ENCODE data around the gene LRP8. TPM values are rescaled to one million over a fixed set of nuclear protein-coding genes. Genes with fewer than 3 reads are reported as not detected.

Gene LRP8
- total RNA-seq, 1 donor from 2014 or later = 7.1 TPM

- TF ChIP-seq, protein P1, sequence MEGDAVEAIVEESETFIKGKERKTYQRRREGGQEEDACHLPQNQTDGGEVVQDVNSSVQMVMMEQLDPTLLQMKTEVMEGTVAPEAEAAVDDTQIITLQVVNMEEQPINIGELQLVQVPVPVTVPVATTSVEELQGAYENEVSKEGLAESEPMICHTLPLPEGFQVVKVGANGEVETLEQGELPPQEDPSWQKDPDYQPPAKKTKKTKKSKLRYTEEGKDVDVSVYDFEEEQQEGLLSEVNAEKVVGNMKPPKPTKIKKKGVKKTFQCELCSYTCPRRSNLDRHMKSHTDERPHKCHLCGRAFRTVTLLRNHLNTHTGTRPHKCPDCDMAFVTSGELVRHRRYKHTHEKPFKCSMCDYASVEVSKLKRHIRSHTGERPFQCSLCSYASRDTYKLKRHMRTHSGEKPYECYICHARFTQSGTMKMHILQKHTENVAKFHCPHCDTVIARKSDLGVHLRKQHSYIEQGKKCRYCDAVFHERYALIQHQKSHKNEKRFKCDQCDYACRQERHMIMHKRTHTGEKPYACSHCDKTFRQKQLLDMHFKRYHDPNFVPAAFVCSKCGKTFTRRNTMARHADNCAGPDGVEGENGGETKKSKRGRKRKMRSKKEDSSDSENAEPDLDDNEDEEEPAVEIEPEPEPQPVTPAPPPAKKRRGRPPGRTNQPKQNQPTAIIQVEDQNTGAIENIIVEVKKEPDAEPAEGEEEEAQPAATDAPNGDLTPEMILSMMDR (IDR thresholded peaks at IDR 0.05) = no peak
Observed at GRCh38 chr1:53341961-53342707, 14.3 kb upstream of the LRP8 start.

DNA sequence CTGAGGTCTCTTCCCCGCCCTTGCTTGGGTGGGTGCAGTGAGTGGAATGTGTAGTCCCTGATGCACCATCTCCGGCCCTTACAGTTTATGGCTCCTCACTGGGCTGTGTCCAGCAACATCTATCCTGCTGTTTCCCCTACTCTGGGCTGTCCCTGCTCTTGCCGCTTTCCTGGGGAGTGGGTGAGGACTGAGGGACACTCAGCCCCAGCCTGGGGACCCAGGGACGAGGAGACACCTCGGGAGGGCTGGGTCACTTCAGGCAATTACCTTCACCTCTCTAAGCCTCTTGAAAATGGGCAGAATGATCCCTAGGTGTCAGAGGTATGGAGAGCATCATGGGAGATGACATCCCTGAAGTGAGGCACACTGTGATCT is 13.6 kb upstream of the LRP8 start:
- Mint-ChIP-seq H3K36me3 (ENCODE audit: low read depth) (no peaks in the 10 kb centered on the region), H3K27ac (ENCODE audit: unreplicated experiment) (no peak overlapping the region), H3K27me3 (ENCODE audit: low read depth) (no peaks in the 10 kb centered on the region), H3K4me1 (ENCODE audit: low read depth) (peaks cover 6% of the 10 kb centered on the region), H3K4me3 (ENCODE audit: unreplicated experiment) (no peak overlapping the region), H3K9me3 (ENCODE audit: low read depth) (no peaks in the 10 kb centered on the region)
- TF ChIP-seq, protein P1 (IDR thresholded peaks at IDR 0.05) = no peak
- DNase-seq (ENCODE audit: low spot score) = peak; percentile 54

More at GRCh38 chr1:53341961-53342707, 14.3 kb upstream of the LRP8 start:
- H3K36me3 Mint-ChIP-seq (ENCODE audit: low read depth) = no peaks in the 10 kb centered on the region
- H3K9me3 Mint-ChIP-seq (ENCODE audit: low read depth) = no peaks in the 10 kb centered on the region
- H3K27me3 Mint-ChIP-seq (ENCODE audit: low read depth) = no peaks in the 10 kb centered on the region
- peaks cover 6% of the 10 kb centered on the region for H3K4me1 Mint-ChIP-seq (ENCODE audit: low read depth)
- no peak overlapping the region for H3K4me3 Mint-ChIP-seq (ENCODE audit: unreplicated experiment)
- peak; percentile 58 for DNase-seq (ENCODE audit: low spot score)
- H3K27ac Mint-ChIP-seq (ENCODE audit: unreplicated experiment) = no peak overlapping the region

GRCh38 chr1:53340660-53341520 is 13.0 kb upstream of the LRP8 start:
- TF ChIP-seq, protein P1 (IDR thresholded peaks at IDR 0.05) = no peak
- Mint-ChIP-seq H3K4me3 (ENCODE audit: unreplicated experiment) (no peak overlapping the region), H3K4me1 (ENCODE audit: low read depth) (peaks cover 6% of the 10 kb centered on the region), H3K27me3 (ENCODE audit: low read depth) (peaks cover 3% of the 10 kb centered on the region), H3K9me3 (ENCODE audit: low read depth) (no peaks in the 10 kb centered on the region), H3K36me3 (ENCODE audit: low read depth) (no peaks in the 10 kb centered on the region), H3K27ac (ENCODE audit: unreplicated experiment) (no peak overlapping the region)
- DNase-seq (ENCODE audit: low spot score) = peak; percentile 34

GRCh38 chr1:53339736-53340635 is 12.1 kb upstream of the LRP8 start:
- TF ChIP-seq, protein P1 (IDR thresholded peaks at IDR 0.05) = no peak
- H3K4me1 Mint-ChIP-seq (ENCODE audit: low read depth) = peaks cover 6% of the 10 kb centered on the region
- no peaks in the 10 kb centered on the region for H3K36me3 Mint-ChIP-seq (ENCODE audit: low read depth)
- no peak overlapping the region for H3K27ac Mint-ChIP-seq (ENCODE audit: unreplicated experiment)
- no peak overlapping the region for H3K4me3 Mint-ChIP-seq (ENCODE audit: unreplicated experiment)
- peak; percentile 61 for DNase-seq (ENCODE audit: low spot score)
- no peaks in the 10 kb centered on the region for H3K9me3 Mint-ChIP-seq (ENCODE audit: low read depth)
- H3K27me3 Mint-ChIP-seq (ENCODE audit: low read depth) = peaks cover 6% of the 10 kb centered on the region

All from chondrocyte (in vitro differentiated cells).